HG03064 (cell line): Measurements from ENCODE around the gene SNUPN.
"Not testable (repeated sequence)": the region's sequence is repeated elsewhere in the genome, so short reads cannot be mapped to it uniquely, and the experiment has no call there.

Source experiments
- ATAC-seq: cut with Tn5 transposase; IDR thresholded peaks from one replicate; pipeline ENCODE4 v1.9.1; 2021; ENCODE audit warnings: low read depth; ENCODE audit not compliant: unreplicated experiment

SNUPN gene

GRCh38 chr15:75637245-75638009 lies 11.9 kb upstream of the SNUPN start:
- no peak for ATAC-seq

GRCh38 chr15:75636026-75636425 lies 10.5 kb upstream of the SNUPN start:
- ATAC-seq, result no peak

GRCh38 chr15:75633922-75634321 lies 8.4 kb upstream of the SNUPN start:
- not testable (repeated sequence) for ATAC-seq

- ATAC-seq, result no peak
Observed at GRCh38 chr15:75631935-75632334, 6.4 kb upstream of the SNUPN start.

- ATAC-seq, result no peak
Observed at GRCh38 chr15:75622505-75622904, 3.0 kb downstream of the SNUPN start.

- no peak for ATAC-seq
Observed at GRCh38 chr15:75620841-75621391, 4.6 kb downstream of the SNUPN start.

GRCh38 chr15:75620058-75620820 lies 5.3 kb downstream of the SNUPN start:
- no peak for ATAC-seq

GRCh38 chr15:75616766-75617165 lies 8.8 kb downstream of the SNUPN start:
- no peak for ATAC-seq

GRCh38 chr15:75606711-75607699 lies 18.5 kb downstream of the SNUPN start:
- no peak for ATAC-seq

GRCh38 chr15:75606026-75606425 lies 19.5 kb downstream of the SNUPN start:
- ATAC-seq, result no peak

- no peak for ATAC-seq
Observed at GRCh38 chr15:75599401-75599800, 26.1 kb downstream of the SNUPN start.

GRCh38 chr15:75598361-75598760 lies 27.2 kb downstream of the SNUPN start:
- ATAC-seq, result no peak

GRCh38 chr15:75597667-75598341 lies 27.7 kb downstream of the SNUPN start:
- no peak for ATAC-seq

- no peak for ATAC-seq
Observed at GRCh38 chr15:75596703-75597345, 28.7 kb downstream of the SNUPN start.

GRCh38 chr15:75594276-75594675 lies 31.2 kb downstream of the SNUPN start:
- ATAC-seq, result no peak

- ATAC-seq, result no peak
Observed at GRCh38 chr15:75591655-75592364, 33.7 kb downstream of the SNUPN start.

GRCh38 chr15:75590239-75590638 lies 35.3 kb downstream of the SNUPN start:
- ATAC-seq, result no peak

GRCh38 chr15:75589071-75589470 lies 36.5 kb downstream of the SNUPN start:
- no peak for ATAC-seq

GRCh38 chr15:75586422-75586821 lies 39.1 kb downstream of the SNUPN start:
- not testable (repeated sequence) for ATAC-seq
